Measurements from ENCODE around the gene PKHD1.

The PKHD1 gene

GRCh38 chr6:51866867-51867266, 220.5 kb downstream of the PKHD1 start:
- Histone ChIP-seq H3K4me3 (replicated peaks; ENCODE audit: insufficient read depth, low read length) (no peak overlapping the region), H3K27ac (replicated peaks) (no peak overlapping the region), H3K27me3 (ENCODE audit: insufficient read depth, poor library complexity, severe bottlenecking) (no peaks in the 10 kb centered on the region)
- TF ChIP-seq POLR2AphosphoS5 (IDR thresholded peaks at IDR 0.05; ENCODE audit: low read depth), result no peak
- no peak for TF ChIP-seq GABPA (IDR thresholded peaks at IDR 0.05; ENCODE audit: low read depth)
- TF ChIP-seq REST (IDR thresholded peaks at IDR 0.05; ENCODE audit: insufficient replicate concordance, low read depth), result no peak
- no peak for TF ChIP-seq SPI1 (IDR thresholded peaks at IDR 0.05; ENCODE audit: borderline replicate concordance, low read depth)
- TF ChIP-seq, protein P1, sequence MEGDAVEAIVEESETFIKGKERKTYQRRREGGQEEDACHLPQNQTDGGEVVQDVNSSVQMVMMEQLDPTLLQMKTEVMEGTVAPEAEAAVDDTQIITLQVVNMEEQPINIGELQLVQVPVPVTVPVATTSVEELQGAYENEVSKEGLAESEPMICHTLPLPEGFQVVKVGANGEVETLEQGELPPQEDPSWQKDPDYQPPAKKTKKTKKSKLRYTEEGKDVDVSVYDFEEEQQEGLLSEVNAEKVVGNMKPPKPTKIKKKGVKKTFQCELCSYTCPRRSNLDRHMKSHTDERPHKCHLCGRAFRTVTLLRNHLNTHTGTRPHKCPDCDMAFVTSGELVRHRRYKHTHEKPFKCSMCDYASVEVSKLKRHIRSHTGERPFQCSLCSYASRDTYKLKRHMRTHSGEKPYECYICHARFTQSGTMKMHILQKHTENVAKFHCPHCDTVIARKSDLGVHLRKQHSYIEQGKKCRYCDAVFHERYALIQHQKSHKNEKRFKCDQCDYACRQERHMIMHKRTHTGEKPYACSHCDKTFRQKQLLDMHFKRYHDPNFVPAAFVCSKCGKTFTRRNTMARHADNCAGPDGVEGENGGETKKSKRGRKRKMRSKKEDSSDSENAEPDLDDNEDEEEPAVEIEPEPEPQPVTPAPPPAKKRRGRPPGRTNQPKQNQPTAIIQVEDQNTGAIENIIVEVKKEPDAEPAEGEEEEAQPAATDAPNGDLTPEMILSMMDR (IDR thresholded peaks at IDR 0.05; ENCODE audit: insufficient read depth, low read length), result no peak
- no peak for DNase-seq (ENCODE audit: low read depth in 1 of 2, low spot score in 1 of 2)

GRCh38 chr6:51865996-51866395, 221.4 kb downstream of the PKHD1 start:
- TF ChIP-seq SPI1 (IDR thresholded peaks at IDR 0.05; ENCODE audit: borderline replicate concordance, low read depth), result no peak
- TF ChIP-seq, protein P1 (IDR thresholded peaks at IDR 0.05; ENCODE audit: insufficient read depth, low read length), result no peak
- no peak for TF ChIP-seq GABPA (IDR thresholded peaks at IDR 0.05; ENCODE audit: low read depth)
- no peak for TF ChIP-seq REST (IDR thresholded peaks at IDR 0.05; ENCODE audit: insufficient replicate concordance, low read depth)
- no peak for TF ChIP-seq POLR2AphosphoS5 (IDR thresholded peaks at IDR 0.05; ENCODE audit: low read depth)
- H3K27me3 ChIP-seq (ENCODE audit: insufficient read depth, poor library complexity, severe bottlenecking), result no peaks in the 10 kb centered on the region
- H3K4me3 ChIP-seq (replicated peaks; ENCODE audit: insufficient read depth, low read length), result no peak overlapping the region
- DNase-seq (ENCODE audit: low read depth in 1 of 2, low spot score in 1 of 2), result no peak
- H3K27ac ChIP-seq (replicated peaks), result no peak overlapping the region

GRCh38 chr6:51865176-51865575, 222.2 kb downstream of the PKHD1 start:
- no peaks in the 10 kb centered on the region for H3K27me3 ChIP-seq (ENCODE audit: insufficient read depth, poor library complexity, severe bottlenecking)
- H3K27ac ChIP-seq (replicated peaks), result no peak overlapping the region
- DNase-seq (ENCODE audit: low read depth in 1 of 2, low spot score in 1 of 2), result no peak
- no peak overlapping the region for H3K4me3 ChIP-seq (replicated peaks; ENCODE audit: insufficient read depth, low read length)
- no peak for TF ChIP-seq POLR2AphosphoS5 (IDR thresholded peaks at IDR 0.05; ENCODE audit: low read depth)
- TF ChIP-seq REST (IDR thresholded peaks at IDR 0.05; ENCODE audit: insufficient replicate concordance, low read depth), result no peak
- no peak for TF ChIP-seq GABPA (IDR thresholded peaks at IDR 0.05; ENCODE audit: low read depth)
- no peak for TF ChIP-seq SPI1 (IDR thresholded peaks at IDR 0.05; ENCODE audit: borderline replicate concordance, low read depth)
- TF ChIP-seq, protein P1 (IDR thresholded peaks at IDR 0.05; ENCODE audit: insufficient read depth, low read length), result no peak

All from HL-60 (cell line).